ENCODE data around the gene FBXO21.

DNA sequence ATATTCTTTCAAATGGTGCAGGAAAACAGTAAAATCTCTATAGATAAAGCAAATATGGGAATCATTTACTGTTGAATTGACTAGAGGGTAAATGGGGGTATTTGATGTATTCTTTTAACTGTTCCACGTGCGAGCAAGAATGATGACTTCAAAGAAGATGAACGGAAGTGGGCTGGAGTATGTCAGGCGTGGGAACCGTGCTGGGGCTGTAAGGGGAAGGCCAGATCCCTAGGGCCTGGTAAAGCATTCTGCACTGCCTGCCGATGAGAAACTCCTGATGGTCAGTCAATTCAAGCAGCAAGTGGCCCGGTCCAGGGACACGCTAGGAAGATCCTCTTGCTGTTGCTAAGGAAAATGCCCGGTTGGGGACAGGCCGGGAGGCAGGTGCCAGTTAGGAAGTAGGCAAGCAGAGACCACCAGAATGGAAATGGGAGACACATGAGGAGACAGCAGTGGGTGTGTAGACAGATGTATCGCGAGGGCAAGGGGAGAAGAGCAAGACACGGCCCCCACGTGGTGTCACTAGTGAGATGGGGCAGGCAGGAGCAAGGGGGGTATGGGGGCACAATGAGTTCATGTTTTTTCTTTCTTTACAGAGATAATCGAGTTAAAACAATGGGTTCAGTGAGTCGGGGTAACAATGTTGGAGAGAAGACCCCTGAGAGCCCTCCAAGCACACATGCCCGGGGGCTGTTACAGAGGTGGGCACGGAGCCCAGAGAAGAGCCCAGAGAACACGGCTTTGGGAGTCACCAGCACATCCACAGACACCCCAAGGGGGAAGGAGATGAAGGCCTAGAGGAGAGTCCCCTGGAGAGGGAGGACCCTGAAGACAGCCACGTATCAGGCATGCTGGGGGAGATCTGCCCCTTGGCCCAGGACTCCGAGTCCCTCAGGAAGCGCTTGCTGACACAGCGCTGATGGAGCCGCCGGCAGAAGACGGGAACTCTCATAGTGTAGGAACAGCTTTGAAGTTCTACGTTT lies 37.2 kb downstream of the FBXO21 start:
- TF ChIP-seq, protein P1, sequence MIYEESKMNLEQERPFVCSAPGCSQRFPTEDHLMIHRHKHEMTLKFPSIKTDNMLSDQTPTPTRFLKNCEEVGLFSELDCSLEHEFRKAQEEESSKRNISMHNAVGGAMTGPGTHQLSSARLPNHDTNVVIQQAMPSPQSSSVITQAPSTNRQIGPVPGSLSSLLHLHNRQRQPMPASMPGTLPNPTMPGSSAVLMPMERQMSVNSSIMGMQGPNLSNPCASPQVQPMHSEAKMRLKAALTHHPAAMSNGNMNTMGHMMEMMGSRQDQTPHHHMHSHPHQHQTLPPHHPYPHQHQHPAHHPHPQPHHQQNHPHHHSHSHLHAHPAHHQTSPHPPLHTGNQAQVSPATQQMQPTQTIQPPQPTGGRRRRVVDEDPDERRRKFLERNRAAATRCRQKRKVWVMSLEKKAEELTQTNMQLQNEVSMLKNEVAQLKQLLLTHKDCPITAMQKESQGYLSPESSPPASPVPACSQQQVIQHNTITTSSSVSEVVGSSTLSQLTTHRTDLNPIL (CRISPR knock-in tag; IDR thresholded peaks at IDR 0.05; ENCODE audit: low read depth) = no peak
- TF ChIP-seq SNAI2 (CRISPR knock-in tag; IDR thresholded peaks at IDR 0.05) = no peak
- TF ChIP-seq ZFP3 (CRISPR knock-in tag; IDR thresholded peaks at IDR 0.05) = no peak
- TF ChIP-seq ESRRG (CRISPR knock-in tag; IDR thresholded peaks at IDR 0.05) = no peak
- no peak for TF ChIP-seq RARB (CRISPR knock-in tag; IDR thresholded peaks at IDR 0.05)
- TF ChIP-seq TOX (CRISPR knock-in tag; IDR thresholded peaks at IDR 0.05; ENCODE audit: borderline replicate concordance) = no peak
- TF ChIP-seq, protein P2, sequence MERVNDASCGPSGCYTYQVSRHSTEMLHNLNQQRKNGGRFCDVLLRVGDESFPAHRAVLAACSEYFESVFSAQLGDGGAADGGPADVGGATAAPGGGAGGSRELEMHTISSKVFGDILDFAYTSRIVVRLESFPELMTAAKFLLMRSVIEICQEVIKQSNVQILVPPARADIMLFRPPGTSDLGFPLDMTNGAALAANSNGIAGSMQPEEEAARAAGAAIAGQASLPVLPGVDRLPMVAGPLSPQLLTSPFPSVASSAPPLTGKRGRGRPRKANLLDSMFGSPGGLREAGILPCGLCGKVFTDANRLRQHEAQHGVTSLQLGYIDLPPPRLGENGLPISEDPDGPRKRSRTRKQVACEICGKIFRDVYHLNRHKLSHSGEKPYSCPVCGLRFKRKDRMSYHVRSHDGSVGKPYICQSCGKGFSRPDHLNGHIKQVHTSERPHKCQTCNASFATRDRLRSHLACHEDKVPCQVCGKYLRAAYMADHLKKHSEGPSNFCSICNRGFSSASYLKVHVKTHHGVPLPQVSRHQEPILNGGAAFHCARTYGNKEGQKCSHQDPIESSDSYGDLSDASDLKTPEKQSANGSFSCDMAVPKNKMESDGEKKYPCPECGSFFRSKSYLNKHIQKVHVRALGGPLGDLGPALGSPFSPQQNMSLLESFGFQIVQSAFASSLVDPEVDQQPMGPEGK (CRISPR knock-in tag; IDR thresholded peaks at IDR 0.05; ENCODE audit: borderline replicate concordance) = no peak
- TF ChIP-seq BACH2 (CRISPR knock-in tag; IDR thresholded peaks at IDR 0.05; ENCODE audit: borderline replicate concordance) = no peak

Measured in SK-N-SH treated with all-trans-retinoic acid at 6 μM for 48 hours (cell line).